Erythroblast (primary cell): ENCODE measurements around the gene MMP20.

Experiments
- GATA1 ChIP-seq: IDR thresholded peaks from 2 replicates; pipeline ENCODE4 v1.6.1; 2011; ENCODE audit warnings: low read depth, mild to moderate bottlenecking, control low read depth, low read length, moderate library complexity
- POLR2A ChIP-seq: IDR thresholded peaks from 2 replicates; pipeline ENCODE4 v1.6.1; 2011; ENCODE audit warnings: mild to moderate bottlenecking, low read length

- TF ChIP-seq POLR2A (no peak), GATA1 (no peak)
Observed at GRCh38 chr11:102664001-102664752, 39.0 kb upstream of the MMP20 start.
